Kidney epithelial cell (primary cell): Measurements from ENCODE around the gene RIMBP2. TPM values are rescaled to one million over a fixed set of nuclear protein-coding genes. Genes with fewer than 3 reads are reported as not detected.

Experiments used
- DNase-seq: peaks from one replicate; pipeline ENCODE4 v3.0.0-alpha.2; 2010; ENCODE audit warnings: low read depth
- H3K27me3 ChIP-seq: 2 replicates; pipeline ENCODE4 v1.6.0; 2011; ENCODE audit warnings: low read length; ENCODE audit not compliant: control insufficient read depth, insufficient read depth
- H3K36me3 ChIP-seq: 2 replicates; pipeline ENCODE4 v1.5.1; 2011; ENCODE audit warnings: low read length; ENCODE audit not compliant: control insufficient read depth, insufficient read depth
- H3K4me3 ChIP-seq: 2 replicates; pipeline ENCODE4 v1.5.1; 2011; ENCODE audit warnings: low read depth, mild to moderate bottlenecking, control low read depth, low read length
- CTCF ChIP-seq: IDR thresholded peaks from 2 replicates; pipeline ENCODE4 v1.5.1; 2011; ENCODE audit warnings: mild to moderate bottlenecking, moderate library complexity, low read length, control low read depth, inconsistent platforms; ENCODE audit not compliant: insufficient read depth, poor library complexity, severe bottlenecking
- total RNA-seq: library from RNA; depleted of rRNA; stranded (reverse); fragments of >200 nt; gene quantifications from 2 replicates; pipeline ENCODE4 v1.2.3, GENCODE V29; 2015

The RIMBP2 gene
- total RNA-seq, 1 donor from 2014 or later, result 0.50 TPM

GRCh38 chr12:130423136-130423535, 293.0 kb downstream of the RIMBP2 start:
- Histone ChIP-seq H3K36me3 (no peaks in the 10 kb centered on the region), H3K27me3 (no peaks in the 10 kb centered on the region), H3K4me3 (no peak overlapping the region)
- no peak for DNase-seq
- no peak for TF ChIP-seq CTCF

- Histone ChIP-seq H3K4me3 (no peak overlapping the region), H3K36me3 (no peaks in the 10 kb centered on the region)
- TF ChIP-seq CTCF, result no peak
These were observed 293.4 kb downstream of the RIMBP2 start for GRCh38 chr12:130422676-130423075.

GRCh38 chr12:130421896-130422295, 294.2 kb downstream of the RIMBP2 start:
- H3K36me3 ChIP-seq, result no peaks in the 10 kb centered on the region
- no peak for DNase-seq
- TF ChIP-seq CTCF, result no peak
- no peaks in the 10 kb centered on the region for H3K27me3 ChIP-seq
- no peak overlapping the region for H3K4me3 ChIP-seq

More at GRCh38 chr12:130422676-130423075, 293.4 kb downstream of the RIMBP2 start:
- H3K27me3 ChIP-seq, result no peaks in the 10 kb centered on the region
- no peak for DNase-seq

GRCh38 chr12:130420071-130420470, 296.0 kb downstream of the RIMBP2 start:
- no peak for TF ChIP-seq CTCF
- DNase-seq, result no peak
- Histone ChIP-seq H3K4me3 (no peak overlapping the region), H3K27me3 (no peaks in the 10 kb centered on the region), H3K36me3 (no peaks in the 10 kb centered on the region)

- no peaks in the 10 kb centered on the region for H3K36me3 ChIP-seq
- DNase-seq, result no peak
- no peaks in the 10 kb centered on the region for H3K27me3 ChIP-seq
- H3K4me3 ChIP-seq, result no peak overlapping the region
- TF ChIP-seq CTCF, result no peak
These were observed 297.0 kb downstream of the RIMBP2 start for GRCh38 chr12:130419116-130419515.

GRCh38 chr12:130418251-130418650, 297.8 kb downstream of the RIMBP2 start:
- H3K36me3 ChIP-seq, result no peaks in the 10 kb centered on the region
- TF ChIP-seq CTCF, result no peak
- no peaks in the 10 kb centered on the region for H3K27me3 ChIP-seq
- DNase-seq, result no peak
- no peak overlapping the region for H3K4me3 ChIP-seq
